Endothelial cell of umbilical vein (primary cell): Measurements from ENCODE around the gene TRAF3.

Experiments used
- FOS ChIP-seq: IDR thresholded peaks from 2 replicates; pipeline ENCODE4 v1.6.1; 2011; ENCODE audit warnings: mild to moderate bottlenecking, low read length, moderate library complexity, borderline replicate concordance; ENCODE audit not compliant: insufficient read depth
- GATA2 ChIP-seq: IDR thresholded peaks from 2 replicates; pipeline ENCODE4 v1.7.0; 2011; ENCODE audit warnings: low read depth, mild to moderate bottlenecking, moderate library complexity, mixed read lengths, low read length; ENCODE audit not compliant: insufficient read length, insufficient read depth
- JUN ChIP-seq: IDR thresholded peaks from 2 replicates; pipeline ENCODE4 v1.6.1; 2011; ENCODE audit warnings: borderline replicate concordance, low read depth; ENCODE audit not compliant: insufficient read length, insufficient read depth
- POLR2A ChIP-seq: IDR thresholded peaks from 2 replicates; pipeline ENCODE4 v1.6.1; 2012; ENCODE audit warnings: low read depth, mild to moderate bottlenecking, control low read depth, low read length
- POLR2AphosphoS5 ChIP-seq: IDR thresholded peaks from 2 replicates; pipeline ENCODE4 v1.6.1; 2012; ENCODE audit warnings: low read depth, mild to moderate bottlenecking, control low read depth, low read length, moderate library complexity; ENCODE audit not compliant: insufficient read depth
- TF ChIP-seq, protein P1 (sequence below), 2 donors: IDR thresholded peaks; 1 replicate in 1 of 2; 2 replicates in 1 of 2; pipeline ENCODE4 v1.5.1; 2011; ENCODE audit warnings: low read length in 2 of 2, mild to moderate bottlenecking in 2 of 2, moderate library complexity in 2 of 2, control low read depth in 1 of 2, inconsistent platforms in 1 of 2, low read depth in 1 of 2; ENCODE audit not compliant: insufficient read depth in 1 of 2; ENCODE audit errors: extremely low read depth in 1 of 2

DNA sequence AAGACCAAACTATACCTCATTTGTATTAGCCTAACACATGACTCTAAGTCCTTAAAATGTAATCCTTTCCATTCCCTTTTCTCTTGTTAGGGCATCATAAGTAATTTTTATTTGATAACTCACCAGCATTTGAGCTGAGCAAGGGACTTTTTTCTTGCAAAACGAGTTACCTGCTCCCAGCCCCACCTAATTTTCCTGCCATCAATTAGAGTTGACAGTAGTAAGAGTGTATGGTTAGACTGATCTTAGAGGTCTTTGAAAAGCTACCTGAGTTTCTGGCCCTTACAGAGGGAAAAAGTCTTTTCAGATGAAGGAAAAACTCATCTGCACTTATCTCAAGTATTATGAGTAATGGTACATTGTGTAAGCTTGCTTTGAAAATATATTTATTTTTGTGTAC lies 111.5 kb downstream of the TRAF3 start:
- TF ChIP-seq, protein P1, sequence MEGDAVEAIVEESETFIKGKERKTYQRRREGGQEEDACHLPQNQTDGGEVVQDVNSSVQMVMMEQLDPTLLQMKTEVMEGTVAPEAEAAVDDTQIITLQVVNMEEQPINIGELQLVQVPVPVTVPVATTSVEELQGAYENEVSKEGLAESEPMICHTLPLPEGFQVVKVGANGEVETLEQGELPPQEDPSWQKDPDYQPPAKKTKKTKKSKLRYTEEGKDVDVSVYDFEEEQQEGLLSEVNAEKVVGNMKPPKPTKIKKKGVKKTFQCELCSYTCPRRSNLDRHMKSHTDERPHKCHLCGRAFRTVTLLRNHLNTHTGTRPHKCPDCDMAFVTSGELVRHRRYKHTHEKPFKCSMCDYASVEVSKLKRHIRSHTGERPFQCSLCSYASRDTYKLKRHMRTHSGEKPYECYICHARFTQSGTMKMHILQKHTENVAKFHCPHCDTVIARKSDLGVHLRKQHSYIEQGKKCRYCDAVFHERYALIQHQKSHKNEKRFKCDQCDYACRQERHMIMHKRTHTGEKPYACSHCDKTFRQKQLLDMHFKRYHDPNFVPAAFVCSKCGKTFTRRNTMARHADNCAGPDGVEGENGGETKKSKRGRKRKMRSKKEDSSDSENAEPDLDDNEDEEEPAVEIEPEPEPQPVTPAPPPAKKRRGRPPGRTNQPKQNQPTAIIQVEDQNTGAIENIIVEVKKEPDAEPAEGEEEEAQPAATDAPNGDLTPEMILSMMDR (IDR thresholded peaks at IDR 0.05; ENCODE audit: extremely low read depth in 1 of 2, insufficient read depth in 1 of 2, low read depth in 1 of 2, low read length in 2 of 2), result no peak
- no peak for TF ChIP-seq POLR2AphosphoS5
- no peak for TF ChIP-seq POLR2A
- no peak for TF ChIP-seq GATA2
- TF ChIP-seq FOS, result no peak
- no peak for TF ChIP-seq JUN
